CD4-positive, alpha-beta T cell (primary cell): ENCODE results near the gene TKFC. TPM values are rescaled to one million over a fixed set of nuclear protein-coding genes. Genes with fewer than 3 reads are reported as not detected.
A peak's percentile ranks its signal among the peaks of the same experiment; 100 is the strongest.

Experiments
- ATAC-seq: fragments of 200-7000 bp; cut with Tn5 transposase; one replicate; pipeline ENCODE4 v1.10.0; 2022; ENCODE audit warnings: mild to moderate bottlenecking; ENCODE audit not compliant: poor library complexity
- CTCF ChIA-PET: fragments of 350-600 bp; sonication (Branson Sonifier 250); formaldehyde crosslinking; loops from one replicate; lab custom pipeline; 2021; ENCODE audit warnings: antibody characterized with exemption, inconsistent platforms; lab: Charles Lee
- POLR2A ChIA-PET: fragments of 350-600 bp; sonication (Branson Sonifier 250); formaldehyde crosslinking; loops from one replicate; lab custom pipeline; 2021; ENCODE audit warnings: antibody characterized with exemption, inconsistent platforms; lab: Charles Lee
- DNase-seq, 14 experiments: peaks; one replicate each; pipeline ENCODE4 v3.0.0-alpha.2; 2013 to 2020; ENCODE audit warnings: mixed read lengths in 2 of 14
- H3K27ac ChIP-seq, 2 donors: one replicate each; pipeline versions ENCODE4 v1.5.1 to v1.7.0; 2013; ENCODE audit warnings: low read length in 2 of 2, low read depth in 1 of 2, mild to moderate bottlenecking in 1 of 2
- H3K27me3 ChIP-seq, 2 experiments: 1 replicate in 1 of 2; 2 replicates in 1 of 2; pipeline versions ENCODE4 v1.6.1 to v1.7.0; 2013; ENCODE audit warnings: low read length in 2 of 2, control low read depth in 1 of 2, mild to moderate bottlenecking in 1 of 2, moderate library complexity in 1 of 2; ENCODE audit not compliant: insufficient read depth in 2 of 2, control insufficient read depth in 1 of 2
- H3K36me3 ChIP-seq: one replicate; pipeline ENCODE4 v1.6.1; 2013; ENCODE audit warnings: low read length, control low read depth; ENCODE audit not compliant: insufficient read depth
- H3K4me1 ChIP-seq: one replicate; pipeline ENCODE4 v1.6.1; 2013; ENCODE audit warnings: low read length, control low read depth; ENCODE audit not compliant: insufficient read depth
- H3K4me3 ChIP-seq: one replicate; pipeline ENCODE4 v1.5.1; 2013; ENCODE audit warnings: mild to moderate bottlenecking, low read length, moderate library complexity
- H3K9me3 ChIP-seq, 2 experiments: 1 replicate in 1 of 2; 2 replicates in 1 of 2; pipeline versions ENCODE4 v1.6.1 to v1.7.0; 2013; ENCODE audit warnings: low read length in 2 of 2, mild to moderate bottlenecking in 2 of 2, control low read depth in 1 of 2, moderate library complexity in 1 of 2; ENCODE audit not compliant: control insufficient read depth in 1 of 2, insufficient read depth in 1 of 2
- H3K27ac Mint-ChIP-seq: one replicate; pipeline ENCODE4 v1.8.0; 2020; ENCODE audit warnings: mixed read lengths
- H3K27me3 Mint-ChIP-seq: one replicate; pipeline ENCODE4 v1.8.0; 2021; ENCODE audit warnings: mixed read lengths
- H3K36me3 Mint-ChIP-seq: one replicate; pipeline ENCODE4 v1.8.0; 2021; ENCODE audit warnings: low read depth, mixed read lengths
- H3K4me1 Mint-ChIP-seq: one replicate; pipeline ENCODE4 v1.8.0; 2021; ENCODE audit warnings: low read depth, mixed read lengths
- H3K4me3 Mint-ChIP-seq: one replicate; pipeline ENCODE4 v1.8.0; 2020; ENCODE audit warnings: mild to moderate bottlenecking, mixed read lengths
- H3K9me3 Mint-ChIP-seq: one replicate; pipeline ENCODE4 v1.8.0; 2020; ENCODE audit warnings: mixed read lengths
- intact Hi-C, 2 experiments: fragments of 100-400 bp; cut with DNase I in 1 of 2; cut with micrococcal nuclease in 1 of 2; formaldehyde crosslinking; loops; one replicate each; pipeline versions ENCODE4 v1.15.1 to v1.9.0; 2023 to 2025; cut with DNase I, micrococcal nuclease
- total RNA-seq, 174 experiments: library from RNA in 2 of 174; stranded (reverse) in 2 of 174; gene quantifications; one replicate each; pipeline ENCODE4 v1.2.3 and lab custom pipeline; 2021 to 2026
- TF ChIP-seq, protein P1 (sequence below): fragments of 200-600 bp; IDR thresholded peaks from one replicate; pipeline ENCODE4 v1.8.0; 2022; ENCODE audit warnings: antibody characterized with exemption, mild to moderate bottlenecking

TKFC gene
- total RNA-seq, 2 experiments from 2014 or later = 21.8 to 26.3 TPM

- Mint-ChIP-seq H3K27ac (no peak overlapping the region), H3K36me3 (no peaks in the 10 kb centered on the region), H3K9me3 (no peaks in the 10 kb centered on the region), H3K4me1 (no peaks in the 10 kb centered on the region), H3K27me3 (peaks cover 8% of the 10 kb centered on the region), H3K4me3 (no peak overlapping the region)
- DNase-seq (no peak), ATAC-seq (no peak)
- no peaks in the 10 kb centered on the region for H3K9me3 ChIP-seq
- H3K4me1 ChIP-seq = no peaks in the 10 kb centered on the region
- H3K27ac ChIP-seq = no peak overlapping the region
- intact Hi-C loops = no loop called here
- H3K36me3 ChIP-seq = no peaks in the 10 kb centered on the region
- TF ChIP-seq, protein P1, sequence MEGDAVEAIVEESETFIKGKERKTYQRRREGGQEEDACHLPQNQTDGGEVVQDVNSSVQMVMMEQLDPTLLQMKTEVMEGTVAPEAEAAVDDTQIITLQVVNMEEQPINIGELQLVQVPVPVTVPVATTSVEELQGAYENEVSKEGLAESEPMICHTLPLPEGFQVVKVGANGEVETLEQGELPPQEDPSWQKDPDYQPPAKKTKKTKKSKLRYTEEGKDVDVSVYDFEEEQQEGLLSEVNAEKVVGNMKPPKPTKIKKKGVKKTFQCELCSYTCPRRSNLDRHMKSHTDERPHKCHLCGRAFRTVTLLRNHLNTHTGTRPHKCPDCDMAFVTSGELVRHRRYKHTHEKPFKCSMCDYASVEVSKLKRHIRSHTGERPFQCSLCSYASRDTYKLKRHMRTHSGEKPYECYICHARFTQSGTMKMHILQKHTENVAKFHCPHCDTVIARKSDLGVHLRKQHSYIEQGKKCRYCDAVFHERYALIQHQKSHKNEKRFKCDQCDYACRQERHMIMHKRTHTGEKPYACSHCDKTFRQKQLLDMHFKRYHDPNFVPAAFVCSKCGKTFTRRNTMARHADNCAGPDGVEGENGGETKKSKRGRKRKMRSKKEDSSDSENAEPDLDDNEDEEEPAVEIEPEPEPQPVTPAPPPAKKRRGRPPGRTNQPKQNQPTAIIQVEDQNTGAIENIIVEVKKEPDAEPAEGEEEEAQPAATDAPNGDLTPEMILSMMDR = no peak
- peaks cover 0 to 6% of the 10 kb centered on the region in 2 experiments for H3K27me3 ChIP-seq
- POLR2A ChIA-PET = no interaction called here
- CTCF ChIA-PET = no interaction called here
- H3K4me3 ChIP-seq = no peak overlapping the region
Measured at GRCh38 chr11:61287338-61287977, 45.6 kb upstream of the TKFC start.

DNA sequence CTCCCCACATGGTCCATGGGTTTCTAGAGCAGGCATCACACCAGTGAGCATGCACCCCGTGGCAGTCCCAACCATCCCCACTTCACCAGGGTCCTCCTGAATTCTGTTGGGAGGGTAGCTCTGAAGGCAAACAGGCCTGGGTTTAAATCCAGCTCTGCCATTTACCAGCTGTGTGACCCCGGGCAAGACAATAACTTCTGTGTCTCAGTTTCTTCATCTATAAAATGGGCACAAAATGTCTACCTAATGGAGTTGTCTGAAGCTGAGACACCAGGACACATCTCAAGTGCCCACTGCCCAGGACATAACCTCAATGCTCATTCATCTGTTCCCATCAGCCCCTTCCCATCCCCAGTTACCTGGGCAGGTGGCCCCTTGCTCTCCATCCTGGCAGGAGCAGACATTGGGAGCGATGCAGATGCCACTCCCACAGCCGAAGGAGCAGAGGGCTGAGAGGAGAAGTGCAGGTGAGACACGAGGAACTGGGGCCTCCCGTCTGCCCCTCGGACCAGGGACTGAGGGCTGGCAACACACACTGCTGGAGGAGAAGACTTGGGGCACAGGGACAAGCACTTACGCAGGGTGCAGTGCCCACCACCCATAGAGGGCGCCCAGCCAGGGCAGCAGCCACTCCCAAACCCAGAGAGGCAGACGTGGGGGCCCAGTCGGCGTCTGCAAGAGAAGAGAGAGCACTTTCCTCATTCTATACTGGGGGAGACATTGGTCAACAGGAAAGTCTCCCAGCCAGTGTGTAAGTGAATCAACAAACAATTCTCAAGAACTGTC, 41.9 kb upstream of the TKFC start:
- TF ChIP-seq, protein P1 = no peak
- peaks cover 22% of the 10 kb centered on the region for H3K27me3 Mint-ChIP-seq
- ChIA-PET POLR2A (no interaction called here), CTCF (interaction anchor here (0.6 kb wide), 1 partner anchor 21 kb away, joined by 3 read pairs; no protein-coding TSS in a partner anchor)
- no peaks in the 10 kb centered on the region for H3K9me3 Mint-ChIP-seq
- no peak for ATAC-seq
- H3K27me3 ChIP-seq = peaks cover 16 to 18% of the 10 kb centered on the region in 2 experiments
- no peak overlapping the region for H3K27ac Mint-ChIP-seq
- H3K4me1 ChIP-seq = peaks cover 20% of the 10 kb centered on the region
- no peak for DNase-seq
- no peak overlapping the region for H3K27ac ChIP-seq
- H3K4me3 Mint-ChIP-seq = no peak overlapping the region
- no peak overlapping the region for H3K4me3 ChIP-seq
- intact Hi-C loops = no loop called here
- H3K36me3 Mint-ChIP-seq = no peaks in the 10 kb centered on the region
- H3K36me3 ChIP-seq = no peaks in the 10 kb centered on the region
- peaks cover 0 to 5% of the 10 kb centered on the region in 2 experiments for H3K9me3 ChIP-seq
- H3K4me1 Mint-ChIP-seq = peaks cover 11% of the 10 kb centered on the region

GRCh38 chr11:61292356-61292755, 40.7 kb upstream of the TKFC start:
- ChIA-PET CTCF (no interaction called here), POLR2A (no interaction called here)
- Mint-ChIP-seq H3K27ac (no peak overlapping the region), H3K36me3 (peaks cover 5% of the 10 kb centered on the region), H3K27me3 (peaks cover 27% of the 10 kb centered on the region), H3K4me1 (peaks cover 18% of the 10 kb centered on the region), H3K9me3 (no peaks in the 10 kb centered on the region), H3K4me3 (peak overlapping the region; percentile 40)
- TF ChIP-seq, protein P1 = no peak
- Histone ChIP-seq H3K4me1 (peaks cover 20% of the 10 kb centered on the region), H3K36me3 (no peaks in the 10 kb centered on the region), H3K9me3 (peaks cover 0 to 5% of the 10 kb centered on the region in 2 experiments), H3K4me3 (no peak overlapping the region), H3K27me3 (peaks cover 16 to 18% of the 10 kb centered on the region in 2 experiments), H3K27ac (no peak overlapping the region)
- ATAC-seq (no peak), DNase-seq (no peak)
- intact Hi-C loops = no loop called here
